GM12874 (cell line): ENCODE measurements around the gene CORO1C.

Source experiments
- TF ChIP-seq, protein P1 (sequence below): IDR thresholded peaks from 2 replicates; pipeline ENCODE4 v1.5.1; 2011; ENCODE audit warnings: low read depth, mild to moderate bottlenecking, control low read depth, low read length, moderate library complexity; ENCODE audit not compliant: insufficient read depth

The CORO1C gene

DNA sequence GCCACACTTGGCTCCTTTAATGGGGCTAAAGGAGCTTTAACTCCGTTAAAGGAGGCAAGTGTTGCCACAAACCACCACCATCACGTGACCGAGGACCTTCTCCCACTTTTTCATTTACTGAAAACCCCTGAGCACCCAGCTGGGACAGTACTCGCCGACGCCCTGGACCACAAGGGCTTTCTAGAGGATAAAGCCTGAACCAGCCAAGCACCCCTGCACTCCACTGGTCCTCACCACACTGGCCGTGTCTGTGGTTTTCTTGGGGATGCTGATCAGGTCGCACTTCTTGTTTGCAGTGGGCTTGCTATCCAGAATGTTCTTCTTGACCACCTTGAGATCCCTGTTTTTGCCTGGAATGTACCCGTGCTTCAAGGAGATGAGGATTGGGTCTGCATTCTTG, 82.9 kb downstream of the CORO1C start:
- TF ChIP-seq, protein P1, sequence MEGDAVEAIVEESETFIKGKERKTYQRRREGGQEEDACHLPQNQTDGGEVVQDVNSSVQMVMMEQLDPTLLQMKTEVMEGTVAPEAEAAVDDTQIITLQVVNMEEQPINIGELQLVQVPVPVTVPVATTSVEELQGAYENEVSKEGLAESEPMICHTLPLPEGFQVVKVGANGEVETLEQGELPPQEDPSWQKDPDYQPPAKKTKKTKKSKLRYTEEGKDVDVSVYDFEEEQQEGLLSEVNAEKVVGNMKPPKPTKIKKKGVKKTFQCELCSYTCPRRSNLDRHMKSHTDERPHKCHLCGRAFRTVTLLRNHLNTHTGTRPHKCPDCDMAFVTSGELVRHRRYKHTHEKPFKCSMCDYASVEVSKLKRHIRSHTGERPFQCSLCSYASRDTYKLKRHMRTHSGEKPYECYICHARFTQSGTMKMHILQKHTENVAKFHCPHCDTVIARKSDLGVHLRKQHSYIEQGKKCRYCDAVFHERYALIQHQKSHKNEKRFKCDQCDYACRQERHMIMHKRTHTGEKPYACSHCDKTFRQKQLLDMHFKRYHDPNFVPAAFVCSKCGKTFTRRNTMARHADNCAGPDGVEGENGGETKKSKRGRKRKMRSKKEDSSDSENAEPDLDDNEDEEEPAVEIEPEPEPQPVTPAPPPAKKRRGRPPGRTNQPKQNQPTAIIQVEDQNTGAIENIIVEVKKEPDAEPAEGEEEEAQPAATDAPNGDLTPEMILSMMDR = no peak

DNA sequence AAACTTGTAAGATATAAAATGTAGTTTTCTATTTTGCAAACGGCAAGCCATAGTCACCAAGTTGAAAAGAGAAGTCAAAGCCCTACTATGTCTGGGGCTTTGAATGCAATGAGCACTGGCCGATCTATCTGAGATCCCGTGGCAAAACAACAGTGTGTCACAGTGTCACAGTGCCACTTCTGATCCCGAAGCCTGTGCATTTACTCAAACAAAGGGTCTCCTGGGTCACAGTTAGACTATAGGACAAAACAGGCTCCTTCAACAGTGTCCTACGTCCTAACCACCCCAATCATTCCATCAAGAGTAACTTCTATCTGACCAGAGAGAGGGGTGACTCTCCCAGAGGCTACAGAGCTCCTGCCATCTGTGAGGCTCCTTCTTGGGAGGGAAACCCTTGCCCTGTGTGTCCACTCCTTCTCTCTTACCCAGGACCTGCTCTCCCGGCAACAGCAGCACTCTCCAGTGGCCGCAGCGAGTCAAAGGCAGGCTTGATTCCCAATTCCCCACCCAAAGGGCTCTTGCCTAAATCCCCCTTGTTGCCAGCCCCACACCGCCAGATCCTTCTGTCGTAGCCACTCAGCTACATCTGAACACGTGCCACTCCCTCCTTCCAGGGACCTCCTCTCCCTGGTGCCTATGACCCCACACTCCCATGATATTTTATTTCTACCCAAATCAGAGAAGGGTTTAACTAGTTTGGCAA, 83.6 kb downstream of the CORO1C start:
- TF ChIP-seq, protein P1 = no peak

DNA sequence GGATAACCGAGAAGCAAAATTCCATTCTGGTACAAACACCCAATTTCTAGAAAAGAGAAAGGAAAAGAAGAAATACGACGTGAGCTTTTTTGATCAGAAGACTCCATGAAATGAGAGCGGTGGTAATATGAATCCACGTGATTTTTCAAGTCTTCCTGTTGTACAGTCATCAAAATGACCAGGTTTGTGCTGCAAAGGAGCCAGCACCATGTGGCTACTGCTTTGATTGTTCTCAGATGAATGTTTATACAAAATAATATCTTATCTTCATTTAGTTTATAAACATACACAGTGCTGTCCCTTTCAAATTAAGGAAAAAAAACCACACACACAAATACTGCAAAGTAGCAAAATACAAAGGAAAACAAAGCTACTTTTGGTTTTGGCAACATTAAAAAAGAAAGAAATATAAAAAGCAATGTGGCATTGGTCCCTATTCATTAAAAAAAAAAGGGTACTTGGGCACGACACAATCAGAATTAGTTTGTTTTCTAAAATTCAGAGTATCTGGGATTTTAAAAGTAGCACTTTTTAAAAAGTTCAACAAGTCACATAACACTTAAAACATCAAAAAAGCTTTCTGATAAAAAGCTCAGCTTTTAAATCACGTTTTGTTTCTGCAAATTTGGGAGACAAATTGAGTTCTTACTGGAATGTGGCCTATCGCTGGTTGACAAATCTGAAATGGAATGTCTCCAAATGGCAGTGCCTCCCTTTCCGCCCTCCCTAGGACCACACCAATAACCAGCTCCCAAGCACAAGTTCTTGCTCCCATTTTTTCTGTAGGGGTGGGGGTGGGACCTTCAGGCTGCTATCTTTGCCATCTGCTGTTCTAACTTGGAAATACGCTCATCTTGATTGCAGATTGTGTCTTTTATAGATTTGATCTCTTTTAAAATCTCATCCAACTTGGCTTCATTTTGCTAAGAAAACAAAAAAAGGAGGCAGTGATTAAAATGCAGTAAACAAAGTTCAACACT, 84.4 kb downstream of the CORO1C start:
- TF ChIP-seq, protein P1 = no peak

DNA sequence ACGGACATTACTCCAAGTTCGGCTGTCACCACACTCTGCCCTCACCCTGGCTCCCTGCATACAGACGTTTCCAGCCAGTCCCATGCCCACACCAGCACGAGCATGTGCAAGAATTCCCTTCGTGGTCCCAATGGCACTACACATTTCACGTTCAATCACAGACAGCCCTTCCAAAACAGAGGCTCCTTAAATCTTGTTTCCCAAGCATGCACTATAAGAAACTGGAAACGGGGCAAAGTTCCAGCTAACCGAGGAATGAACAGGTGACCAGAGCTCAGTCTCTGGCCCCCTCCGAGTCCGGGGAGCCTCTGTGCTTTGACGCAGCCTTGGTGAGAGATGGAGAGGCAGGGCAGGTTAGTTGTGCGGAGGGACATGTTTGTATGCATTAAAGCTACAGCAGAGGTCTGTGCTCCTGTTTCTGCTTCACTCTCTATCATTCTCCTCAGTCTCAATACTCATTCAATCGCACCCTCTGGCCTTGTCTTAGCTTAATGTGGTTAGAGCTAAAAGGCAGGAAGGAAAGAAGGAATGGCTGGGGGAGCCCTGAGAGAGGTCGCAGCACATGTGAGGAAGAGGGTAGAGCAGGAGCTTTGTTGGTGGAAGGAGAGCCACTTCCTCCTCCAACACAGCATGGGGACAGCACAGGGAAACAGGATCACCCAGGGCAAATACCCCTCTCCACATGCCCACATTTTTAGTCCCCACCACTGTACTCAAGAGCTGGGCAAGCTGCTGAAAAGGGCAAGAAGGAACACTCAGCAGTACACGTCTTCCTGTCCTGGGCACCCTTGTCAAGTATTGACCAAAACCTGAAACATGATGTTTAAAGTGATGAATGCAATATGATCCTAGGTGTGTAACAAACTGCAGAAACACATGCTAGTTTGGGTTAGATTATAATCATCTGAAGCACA, 85.4 kb downstream of the CORO1C start:
- TF ChIP-seq, protein P1 = no peak

DNA sequence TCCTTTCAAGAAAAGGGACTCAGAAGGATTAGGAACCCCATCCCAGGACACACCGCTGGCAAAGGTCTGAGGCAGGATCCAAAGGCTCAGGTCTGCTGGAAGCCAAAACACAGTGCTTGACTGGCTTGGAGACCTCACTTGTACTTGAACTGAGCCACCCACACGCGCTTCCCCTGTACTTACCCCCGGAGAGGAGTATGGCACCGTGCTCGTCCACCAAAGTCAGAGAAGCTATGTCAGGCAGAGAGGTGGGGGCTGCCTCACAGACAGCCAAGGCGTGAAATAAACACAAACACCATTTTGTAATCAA, 86.6 kb downstream of the CORO1C start:
- TF ChIP-seq, protein P1 = no peak

DNA sequence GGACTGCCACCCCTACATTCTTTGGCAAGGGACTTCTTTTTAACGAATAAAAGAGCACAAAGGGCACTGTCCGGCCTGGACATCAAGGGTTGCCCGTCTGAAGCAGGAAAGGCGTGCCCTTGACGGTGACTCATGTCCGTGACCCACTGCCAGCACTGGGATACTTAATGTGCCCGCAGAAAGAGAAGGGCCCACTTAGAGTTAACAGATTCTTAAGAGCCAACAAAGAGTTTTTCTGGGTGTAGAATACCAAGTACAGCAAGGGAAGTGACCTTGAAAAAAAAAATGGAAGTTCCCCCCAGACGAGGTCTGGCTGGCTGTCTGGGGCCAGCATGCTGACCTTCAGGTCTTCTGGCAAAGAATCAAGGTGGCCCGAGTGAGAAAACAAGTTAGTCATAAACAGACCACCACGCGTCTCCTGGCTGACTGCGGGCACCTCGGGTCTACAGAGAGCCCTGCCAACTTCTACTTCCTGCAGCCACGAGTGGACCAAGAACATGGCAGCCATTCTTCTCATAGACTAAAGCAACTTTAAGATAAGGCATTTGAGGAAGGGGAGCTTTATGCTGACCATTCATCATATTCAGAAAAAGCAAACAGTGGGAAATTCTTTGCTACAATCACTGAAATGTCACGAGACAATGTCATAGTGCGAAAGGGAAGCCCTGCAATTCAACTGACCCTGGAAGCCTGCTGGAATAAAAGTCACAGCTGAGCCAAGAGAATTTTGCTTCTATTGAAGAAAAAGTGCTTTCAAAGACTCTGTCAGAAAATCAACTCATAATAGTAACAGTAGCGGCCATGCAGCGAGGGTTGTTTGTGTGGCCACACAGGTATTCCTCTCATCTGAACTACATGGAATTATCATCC, 87.1 kb downstream of the CORO1C start:
- TF ChIP-seq, protein P1 = no peak
